IPS DF 6.9 (cell line): ENCODE results near the gene PTPRF.
"Not testable (repeated sequence)": the region's sequence is repeated elsewhere in the genome, so short reads cannot be mapped to it uniquely, and the experiment has no call there.

Source experiments
- DNase-seq: peaks from one replicate; pipeline ENCODE4 v3.0.0-alpha.2; 2013; ENCODE audit warnings: low read depth, low spot score
- H3K27ac ChIP-seq: one replicate; pipeline ENCODE4 v1.5.1; 2013; ENCODE audit warnings: low read length, control low read depth
- H3K27me3 ChIP-seq: 2 replicates; pipeline ENCODE4 v1.6.1; 2013; ENCODE audit warnings: mild to moderate bottlenecking, low read length; ENCODE audit not compliant: control insufficient read depth, insufficient read depth
- H3K36me3 ChIP-seq: 2 replicates; pipeline ENCODE4 v1.6.1; 2013; ENCODE audit warnings: low read length; ENCODE audit not compliant: control insufficient read depth, insufficient read depth
- H3K4me1 ChIP-seq: 2 replicates; pipeline ENCODE4 v1.6.1; 2013; ENCODE audit warnings: low read length; ENCODE audit not compliant: control insufficient read depth, insufficient read depth
- H3K4me3 ChIP-seq: 2 replicates; pipeline ENCODE4 v1.5.1; 2013; ENCODE audit warnings: mild to moderate bottlenecking, low read length
- H3K9me3 ChIP-seq: 2 replicates; pipeline ENCODE4 v1.6.1; 2013; ENCODE audit warnings: low read length, inconsistent platforms; ENCODE audit not compliant: control insufficient read depth, insufficient read depth
- WGBS: extraction: QIAGEN DNeasy Blood & Tissue Kit; methylation state at CpG from one replicate; pipeline ENCODE4 v1.1.7; 2013; ENCODE audit warnings: mixed read lengths, missing lambda C conversion rate; ENCODE audit not compliant: insufficient read length, insufficient coverage; 5-methylcytosine and 5-hydroxymethylcytosine counted together

Gene PTPRF

DNA sequence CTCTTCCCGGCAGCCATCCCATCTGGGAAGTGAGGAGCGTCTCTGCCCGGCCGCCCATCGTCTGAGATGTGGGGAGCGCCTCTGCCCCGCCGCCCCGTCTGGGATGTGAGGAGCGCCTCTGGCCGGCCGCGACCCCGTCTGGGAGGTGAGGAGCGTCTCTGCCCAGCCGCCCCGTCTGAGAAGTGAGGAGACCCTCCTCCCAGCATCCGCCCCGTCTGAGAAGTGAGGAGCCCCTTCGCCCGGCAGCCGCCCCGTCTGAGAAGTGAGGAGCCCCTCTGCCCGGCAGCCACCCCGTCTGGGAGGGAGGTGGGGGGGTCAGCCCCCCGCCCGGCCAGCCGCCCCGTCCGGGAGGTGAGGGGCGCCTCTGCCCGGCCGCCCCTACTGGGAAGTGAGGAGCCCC lies 28.9 kb upstream of the PTPRF start:
- no CpG with 5 or more reads among the region's 33 CpGs for WGBS
- H3K36me3 ChIP-seq, H3K27me3 ChIP-seq, H3K27ac ChIP-seq, DNase-seq, H3K4me3 ChIP-seq, H3K9me3 ChIP-seq, H3K4me1 ChIP-seq: not testable (repeated sequence)

- Histone ChIP-seq H3K9me3 (no peaks in the 10 kb centered on the region), H3K4me1 (no peaks in the 10 kb centered on the region), H3K27ac (no peak overlapping the region), H3K4me3 (no peak overlapping the region), H3K27me3 (no peaks in the 10 kb centered on the region), H3K36me3 (no peaks in the 10 kb centered on the region)
- DNase-seq, result no peak
- no CpG with 5 or more reads among the region's 8 CpGs for WGBS
Measured at GRCh38 chr1:43503534-43503933, 27.1 kb upstream of the PTPRF start.

DNA sequence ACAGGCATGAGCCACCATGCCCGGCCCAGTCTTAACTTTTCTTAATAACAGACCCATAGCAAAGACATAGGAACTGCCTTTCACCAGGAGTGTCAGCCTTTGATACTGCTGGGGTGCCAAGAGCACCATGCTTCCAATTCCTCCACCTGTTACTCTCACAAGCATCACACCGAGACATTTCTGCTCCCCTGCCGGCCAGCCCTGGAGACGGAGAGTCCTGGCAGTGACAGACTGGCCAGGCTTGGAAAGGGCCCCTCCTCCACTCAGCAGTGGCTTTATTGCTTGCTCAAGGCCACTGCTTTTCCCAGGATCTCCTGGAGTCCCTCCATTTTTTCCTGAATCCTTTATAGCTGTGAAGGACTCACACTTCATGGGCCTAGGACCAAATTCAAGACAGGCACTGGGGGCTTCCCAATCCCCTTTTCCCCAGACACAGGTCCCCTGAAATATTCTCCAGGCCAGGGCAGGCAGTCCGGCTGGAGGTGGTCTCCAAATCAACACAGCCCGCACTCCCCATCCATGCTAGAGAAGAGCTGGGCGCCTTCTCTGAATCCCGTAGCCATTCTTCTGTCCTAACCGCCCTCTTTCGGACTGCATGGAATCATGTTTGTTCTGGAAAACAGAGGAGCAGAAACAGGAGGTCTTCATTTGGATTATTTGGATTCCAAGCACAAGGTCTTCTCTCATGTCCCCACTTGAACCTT lies 25.5 kb upstream of the PTPRF start:
- Histone ChIP-seq H3K9me3 (no peaks in the 10 kb centered on the region), H3K4me1 (no peaks in the 10 kb centered on the region), H3K4me3 (no peak overlapping the region), H3K27me3 (no peaks in the 10 kb centered on the region), H3K27ac (no peak overlapping the region), H3K36me3 (no peaks in the 10 kb centered on the region)
- DNase-seq, result no peak
- WGBS, result no CpG with 5 or more reads among the region's 10 CpGs

DNA sequence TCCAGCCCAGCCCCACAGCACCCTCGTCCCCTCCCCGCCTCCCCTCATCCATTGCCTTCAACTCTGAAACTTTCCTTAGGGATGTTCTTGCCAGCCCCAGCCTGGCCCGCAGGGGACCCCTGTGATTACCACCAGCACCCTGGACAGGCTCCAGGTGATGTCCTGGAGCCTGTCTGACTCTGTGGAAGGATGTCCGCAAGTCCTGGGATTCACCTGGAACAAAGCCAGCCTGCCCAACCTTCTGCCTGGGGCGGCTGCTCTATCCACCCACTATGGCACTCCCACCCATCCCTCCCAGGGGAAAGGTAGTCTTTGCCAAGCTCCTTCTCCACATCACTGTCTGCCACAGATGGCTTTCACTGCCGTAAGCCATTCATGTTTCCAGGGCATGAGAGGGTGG lies 24.4 kb upstream of the PTPRF start:
- Histone ChIP-seq H3K4me3 (no peak overlapping the region), H3K27ac (no peak overlapping the region), H3K36me3 (no peaks in the 10 kb centered on the region), H3K4me1 (no peaks in the 10 kb centered on the region), H3K27me3 (no peaks in the 10 kb centered on the region), H3K9me3 (no peaks in the 10 kb centered on the region)
- WGBS, result no CpG with 5 or more reads among the region's 6 CpGs
- DNase-seq, result no peak

- Histone ChIP-seq H3K4me3 (no peak overlapping the region), H3K4me1 (no peaks in the 10 kb centered on the region), H3K27me3 (no peaks in the 10 kb centered on the region), H3K9me3 (no peaks in the 10 kb centered on the region), H3K27ac (no peak overlapping the region), H3K36me3 (no peaks in the 10 kb centered on the region)
- WGBS, result no CpG with 5 or more reads among the region's 5 CpGs
- DNase-seq, result no peak
Measured at GRCh38 chr1:43507296-43508295, 23.1 kb upstream of the PTPRF start.

- DNase-seq, result no peak
- no CpG with 5 or more reads among the region's 4 CpGs for WGBS
Measured at GRCh38 chr1:43509007-43509739, 21.5 kb upstream of the PTPRF start.

DNA sequence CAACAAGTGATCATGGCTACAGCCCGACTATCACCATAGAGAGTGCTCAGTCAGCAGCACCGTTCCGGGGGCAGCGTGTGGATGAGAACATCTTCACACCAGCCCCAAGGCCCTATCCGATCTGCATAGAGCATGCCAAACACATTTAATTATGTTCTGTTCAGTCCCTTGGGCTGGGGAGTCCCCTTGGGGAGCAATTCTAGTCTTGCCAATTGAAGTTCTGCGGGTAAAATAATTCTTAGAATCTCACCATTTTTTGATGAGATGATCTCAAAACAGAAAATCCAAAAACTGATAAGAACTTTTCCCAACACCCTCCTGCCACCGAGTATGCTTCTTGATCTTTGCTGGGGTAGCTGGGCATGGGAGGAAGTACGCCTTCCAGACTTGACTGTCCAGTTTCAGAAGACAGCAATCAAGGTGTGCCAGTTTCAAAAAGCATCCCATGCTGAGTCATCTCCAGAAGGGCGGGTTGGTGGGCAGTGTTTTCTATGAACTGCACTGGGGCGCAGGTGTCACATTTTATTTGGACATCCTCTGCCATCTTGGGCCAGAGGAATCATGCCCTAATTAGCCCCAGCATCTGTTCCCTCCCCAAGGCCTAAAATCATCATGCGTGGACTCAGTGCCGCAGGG lies 20.8 kb upstream of the PTPRF start:
- Histone ChIP-seq H3K36me3 (no peaks in the 10 kb centered on the region), H3K4me1 (no peaks in the 10 kb centered on the region), H3K4me3 (no peak overlapping the region), H3K9me3 (no peaks in the 10 kb centered on the region), H3K27ac (no peak overlapping the region), H3K27me3 (no peaks in the 10 kb centered on the region)
- no peak for DNase-seq
- no CpG with 5 or more reads among the region's 12 CpGs for WGBS

More at GRCh38 chr1:43509007-43509739, 21.5 kb upstream of the PTPRF start:
- Histone ChIP-seq H3K4me1 (no peaks in the 10 kb centered on the region), H3K9me3 (no peaks in the 10 kb centered on the region), H3K27me3 (no peaks in the 10 kb centered on the region), H3K4me3 (no peak overlapping the region), H3K27ac (no peak overlapping the region), H3K36me3 (no peaks in the 10 kb centered on the region)

DNA sequence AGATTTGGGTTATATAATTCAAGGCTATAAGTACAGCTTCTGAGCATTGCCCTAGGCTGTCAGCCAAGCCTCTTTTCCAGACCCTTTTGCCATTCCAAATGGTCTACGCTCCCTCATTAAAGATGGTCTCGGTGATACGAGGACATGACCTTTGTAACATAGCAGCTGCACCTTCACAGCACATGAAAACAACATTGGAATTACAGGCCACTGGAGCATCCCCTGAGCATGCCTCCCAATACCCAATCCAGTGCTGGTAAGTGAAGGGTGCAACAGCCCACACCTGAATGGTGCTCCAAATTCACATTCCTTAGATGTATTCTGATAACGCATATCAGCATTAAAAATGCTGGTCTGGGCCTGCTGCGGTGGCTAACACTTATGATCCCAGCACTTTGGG lies 20.1 kb upstream of the PTPRF start:
- no CpG with 5 or more reads among the region's 5 CpGs for WGBS
- Histone ChIP-seq H3K4me3 (no peak overlapping the region), H3K27me3 (no peaks in the 10 kb centered on the region), H3K27ac (no peak overlapping the region), H3K9me3 (no peaks in the 10 kb centered on the region), H3K36me3 (no peaks in the 10 kb centered on the region), H3K4me1 (no peaks in the 10 kb centered on the region)
- DNase-seq, result no peak

DNA sequence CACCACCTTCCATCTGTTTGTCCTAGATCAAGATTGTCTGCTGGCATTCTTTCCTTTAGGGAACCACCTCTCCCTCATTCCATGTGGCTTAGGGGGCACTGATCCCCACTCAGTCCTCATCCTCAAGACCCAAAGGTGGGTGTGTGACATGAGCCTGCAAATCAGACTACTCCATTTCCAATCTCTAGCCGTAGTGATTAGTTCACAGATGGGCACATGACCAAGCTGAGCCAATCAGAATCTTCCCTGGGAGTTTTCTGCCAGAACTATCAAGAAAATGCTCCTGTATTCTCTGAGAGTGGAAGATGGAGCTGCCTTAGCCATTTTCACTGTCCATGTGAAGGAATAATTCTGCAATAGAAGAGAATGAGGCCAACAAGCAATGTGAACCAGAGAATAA lies 19.3 kb upstream of the PTPRF start:
- no peaks in the 10 kb centered on the region for H3K4me1 ChIP-seq
- H3K27ac ChIP-seq, result no peak overlapping the region
- no peaks in the 10 kb centered on the region for H3K36me3 ChIP-seq
- H3K4me3 ChIP-seq, result no peak overlapping the region
- no CpG with 5 or more reads among the region's 1 CpG for WGBS
- DNase-seq, result no peak
- H3K27me3 ChIP-seq, result no peaks in the 10 kb centered on the region
- no peaks in the 10 kb centered on the region for H3K9me3 ChIP-seq

GRCh38 chr1:43512133-43512532 lies 18.6 kb upstream of the PTPRF start:
- no peaks in the 10 kb centered on the region for H3K36me3 ChIP-seq
- H3K4me1 ChIP-seq, result no peaks in the 10 kb centered on the region
- H3K4me3 ChIP-seq, result no peak overlapping the region
- no CpG with 5 or more reads among the region's 2 CpGs for WGBS
- no peaks in the 10 kb centered on the region for H3K27me3 ChIP-seq
- no peak overlapping the region for H3K27ac ChIP-seq
- no peaks in the 10 kb centered on the region for H3K9me3 ChIP-seq
- DNase-seq, result no peak
